Left renal cortex interstitium (tissue), 4 donors: ENCODE results near the gene ZNF749. TPM values are rescaled to one million over a fixed set of nuclear protein-coding genes. Genes with fewer than 3 reads are reported as not detected.

Experiments used
- DNase-seq, 4 donors: peaks; one replicate each; pipeline ENCODE4 v3.0.0-alpha.2; 2013; ENCODE audit warnings: low read depth in 4 of 4, low spot score in 2 of 4, missing footprints in 1 of 4
- polyA plus RNA-seq, 4 donors: library from polyadenylated mRNA; unstranded; fragments of 120-200 nt; gene quantifications; one replicate each; pipeline ENCODE4 v1.2.1, GENCODE V29; 2013; ENCODE audit not compliant: insufficient read length in 4 of 4

The ZNF749 gene
- polyA plus RNA-seq: 10 to 100 TPM; 10.0 to 17.1 (median 16.1) TPM

GRCh38 chr19:57435062-57435978 lies at the start of gene ZNF749:
ZNF749 (plus strand) TSS chr19:57435325; CDS start chr19:57435579, 254 bp downstream.
- peak; percentile 86 to 99 (median 96) for DNase-seq

GRCh38 chr19:57389194-57389729 lies 45.9 kb upstream of the ZNF749 start:
- DNase-seq: no peak

GRCh38 chr19:57389730-57390598 lies 45.2 kb upstream of the ZNF749 start, which contains the start of gene ZNF548:
ZNF548 (plus strand) TSS chr19:57389854; CDS start chr19:57390100, 246 bp downstream.
- peak; percentile 94 to 97 (median 96) for DNase-seq

GRCh38 chr19:57395710-57396109 lies 39.4 kb upstream of the ZNF749 start:
- DNase-seq: no peak

- no peak for DNase-seq
These were observed 36.3 kb upstream of the ZNF749 start for GRCh38 chr19:57398868-57399267.

- no peak for DNase-seq
These were observed 31.2 kb upstream of the ZNF749 start for GRCh38 chr19:57403737-57404563.

GRCh38 chr19:57406516-57407123 lies 28.5 kb upstream of the ZNF749 start:
- peak in 1 of 4 donors; percentile 39 for DNase-seq

- peak in 3 of 4 donors; percentile 74 to 92 (median 85) for DNase-seq
These were observed 24.1 kb upstream of the ZNF749 start, which contains the start of gene ZNF17 for GRCh38 chr19:57410877-57411671. ZNF17 (plus strand) TSS chr19:57411161; CDS start chr19:57413616, 2,455 bp downstream.

- no peak for DNase-seq
These were observed 15.7 kb upstream of the ZNF749 start for GRCh38 chr19:57419439-57419838.

- DNase-seq: no peak
These were observed 14.1 kb upstream of the ZNF749 start for GRCh38 chr19:57421037-57421436.

- no peak for DNase-seq
These were observed 601 bp upstream of the ZNF749 start for GRCh38 chr19:57434386-57435061.

GRCh38 chr19:57436417-57436816 lies 1.3 kb downstream of the ZNF749 start:
- DNase-seq: no peak

GRCh38 chr19:57437931-57438330 lies 2.8 kb downstream of the ZNF749 start:
- DNase-seq: no peak

- DNase-seq: no peak
These were observed 3.8 kb downstream of the ZNF749 start for GRCh38 chr19:57438925-57439324.

GRCh38 chr19:57441979-57442752 lies 7.0 kb downstream of the ZNF749 start:
- no peak for DNase-seq

- DNase-seq: no peak
These were observed 8.1 kb downstream of the ZNF749 start for GRCh38 chr19:57443121-57443696.

GRCh38 chr19:57452307-57452706 lies 17.2 kb downstream of the ZNF749 start:
- no peak for DNase-seq
